Stimulated activated CD4-positive, alpha-beta T cell treated with anti-CD3 and anti-CD28 coated beads, Interleukin-2, amount 100 ng/mL, for 24 hours (primary cell): ENCODE results near the gene PARP14.
"Not testable (repeated sequence)": the region's sequence is repeated elsewhere in the genome, so short reads cannot be mapped to it uniquely, and the experiment has no call there.

Experiments used
- DNase-seq, 2 donors: peaks; one replicate each; pipeline ENCODE4 v3.0.0-alpha.2; 2020

Gene PARP14, protein sequence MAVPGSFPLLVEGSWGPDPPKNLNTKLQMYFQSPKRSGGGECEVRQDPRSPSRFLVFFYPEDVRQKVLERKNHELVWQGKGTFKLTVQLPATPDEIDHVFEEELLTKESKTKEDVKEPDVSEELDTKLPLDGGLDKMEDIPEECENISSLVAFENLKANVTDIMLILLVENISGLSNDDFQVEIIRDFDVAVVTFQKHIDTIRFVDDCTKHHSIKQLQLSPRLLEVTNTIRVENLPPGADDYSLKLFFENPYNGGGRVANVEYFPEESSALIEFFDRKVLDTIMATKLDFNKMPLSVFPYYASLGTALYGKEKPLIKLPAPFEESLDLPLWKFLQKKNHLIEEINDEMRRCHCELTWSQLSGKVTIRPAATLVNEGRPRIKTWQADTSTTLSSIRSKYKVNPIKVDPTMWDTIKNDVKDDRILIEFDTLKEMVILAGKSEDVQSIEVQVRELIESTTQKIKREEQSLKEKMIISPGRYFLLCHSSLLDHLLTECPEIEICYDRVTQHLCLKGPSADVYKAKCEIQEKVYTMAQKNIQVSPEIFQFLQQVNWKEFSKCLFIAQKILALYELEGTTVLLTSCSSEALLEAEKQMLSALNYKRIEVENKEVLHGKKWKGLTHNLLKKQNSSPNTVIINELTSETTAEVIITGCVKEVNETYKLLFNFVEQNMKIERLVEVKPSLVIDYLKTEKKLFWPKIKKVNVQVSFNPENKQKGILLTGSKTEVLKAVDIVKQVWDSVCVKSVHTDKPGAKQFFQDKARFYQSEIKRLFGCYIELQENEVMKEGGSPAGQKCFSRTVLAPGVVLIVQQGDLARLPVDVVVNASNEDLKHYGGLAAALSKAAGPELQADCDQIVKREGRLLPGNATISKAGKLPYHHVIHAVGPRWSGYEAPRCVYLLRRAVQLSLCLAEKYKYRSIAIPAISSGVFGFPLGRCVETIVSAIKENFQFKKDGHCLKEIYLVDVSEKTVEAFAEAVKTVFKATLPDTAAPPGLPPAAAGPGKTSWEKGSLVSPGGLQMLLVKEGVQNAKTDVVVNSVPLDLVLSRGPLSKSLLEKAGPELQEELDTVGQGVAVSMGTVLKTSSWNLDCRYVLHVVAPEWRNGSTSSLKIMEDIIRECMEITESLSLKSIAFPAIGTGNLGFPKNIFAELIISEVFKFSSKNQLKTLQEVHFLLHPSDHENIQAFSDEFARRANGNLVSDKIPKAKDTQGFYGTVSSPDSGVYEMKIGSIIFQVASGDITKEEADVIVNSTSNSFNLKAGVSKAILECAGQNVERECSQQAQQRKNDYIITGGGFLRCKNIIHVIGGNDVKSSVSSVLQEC (N-terminal part only)

DNA sequence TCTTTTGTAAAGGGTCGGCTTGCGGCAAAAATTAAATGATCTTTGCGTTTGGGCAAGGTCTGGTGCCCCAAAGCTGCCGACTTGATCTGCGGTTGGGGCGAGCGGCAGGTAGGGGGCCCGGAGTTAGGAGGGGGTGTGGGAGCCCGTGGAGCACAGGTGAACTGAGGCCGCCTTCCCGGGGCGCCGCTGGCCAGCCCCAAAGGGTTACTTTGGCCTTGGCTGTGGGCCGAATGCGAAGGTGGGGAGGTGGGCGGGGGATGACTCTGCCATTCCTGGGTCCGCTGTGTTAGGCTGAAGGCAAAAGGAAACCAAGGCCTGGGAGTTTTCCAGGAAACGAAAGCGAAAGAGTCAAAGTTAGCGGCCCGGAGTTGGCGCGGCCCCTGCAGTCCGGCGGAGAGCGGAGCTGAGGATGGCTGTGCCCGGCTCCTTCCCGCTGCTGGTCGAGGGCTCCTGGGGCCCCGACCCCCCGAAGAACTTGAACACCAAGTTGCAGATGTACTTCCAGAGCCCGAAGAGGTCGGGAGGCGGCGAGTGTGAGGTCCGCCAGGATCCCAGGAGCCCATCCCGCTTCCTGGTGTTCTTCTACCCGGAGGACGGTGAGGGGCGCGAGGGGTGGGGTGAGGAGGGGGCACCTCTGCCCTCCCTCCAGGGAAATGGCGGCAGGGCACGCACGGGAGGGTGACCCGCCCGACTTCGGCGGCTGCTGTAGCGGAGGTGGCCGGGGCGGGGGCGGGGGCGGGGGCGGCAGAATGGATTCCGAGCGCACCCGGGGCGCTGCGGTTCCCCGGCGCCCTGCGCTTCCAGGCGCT, at the start of gene PARP14:
TSS of gene PARP14 (plus strand) at position 365 of the 809 bp plus-strand sequence. CDS start at position 410, 45 bp downstream.
- DNase-seq, result peak; percentile 65

- DNase-seq, result no peak
Measured at GRCh38 chr3:122635789-122636188, 44.9 kb upstream of the PARP14 start.

GRCh38 chr3:122636697-122637096, 43.9 kb upstream of the PARP14 start:
- DNase-seq, result no peak

DNA sequence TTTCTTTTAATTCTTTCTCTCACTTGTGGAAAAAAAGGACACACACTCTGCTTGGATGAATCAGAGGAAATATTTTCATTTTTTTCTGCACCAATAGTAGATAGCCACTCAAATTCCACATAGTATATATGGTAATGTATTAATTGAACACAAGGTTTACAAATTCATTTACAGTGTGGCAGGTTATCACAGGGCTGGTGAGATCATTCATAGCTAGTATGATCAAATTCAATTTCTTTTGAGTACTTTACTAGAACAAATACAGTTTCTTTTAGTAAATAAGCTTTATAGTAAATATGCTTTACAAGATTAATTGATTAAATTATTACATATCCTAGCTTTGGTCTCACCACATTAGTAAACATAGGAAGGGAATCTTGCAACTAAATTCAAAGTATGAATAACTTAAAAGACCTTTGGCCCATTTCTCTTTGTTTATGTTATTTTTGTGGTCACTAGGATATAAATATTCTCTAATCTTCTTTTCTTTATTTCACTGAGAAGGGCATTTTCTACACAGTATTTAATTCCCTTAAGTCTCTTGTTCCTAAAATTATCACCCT, 40.1 kb upstream of the PARP14 start:
- no peak for DNase-seq

GRCh38 chr3:122642935-122643334, 37.7 kb upstream of the PARP14 start:
- no peak for DNase-seq

DNA sequence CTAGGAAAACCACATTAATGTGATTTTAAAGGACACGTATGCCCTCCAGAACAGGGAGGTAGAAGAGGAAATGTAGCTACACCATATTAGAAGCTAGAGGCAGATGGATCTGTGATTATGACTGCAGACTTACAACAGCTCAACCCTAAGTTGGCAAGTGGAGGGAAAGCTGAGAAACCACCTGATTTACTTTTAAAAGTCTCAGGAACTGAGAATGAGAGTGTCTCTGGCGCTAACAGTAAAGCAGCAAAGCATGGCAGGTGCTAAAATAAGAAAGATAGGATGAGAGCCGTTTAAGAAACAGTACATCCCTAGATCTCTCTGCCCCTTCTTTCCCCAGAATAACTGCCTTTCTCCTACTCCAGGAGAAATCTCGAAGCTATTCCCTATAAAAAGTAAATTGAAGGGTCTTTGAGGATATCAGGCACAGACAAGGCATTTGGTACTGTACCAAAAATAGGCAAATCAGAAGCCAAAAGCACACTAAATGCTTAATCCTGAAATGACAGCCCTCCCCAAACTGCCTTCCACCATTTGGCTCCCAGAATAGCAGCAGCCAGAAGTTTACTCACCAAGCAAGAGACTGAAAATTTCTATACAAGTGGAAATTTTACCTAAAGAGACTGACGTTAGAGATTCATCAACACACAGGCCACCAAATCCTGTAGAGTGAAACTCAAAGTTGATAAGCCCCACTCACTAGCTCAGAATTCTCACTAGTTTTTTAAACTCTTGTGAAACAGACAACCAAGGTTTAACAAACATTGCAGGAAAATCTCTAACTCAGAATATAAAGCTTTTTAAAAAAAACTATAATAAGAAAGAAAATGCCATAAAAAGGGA, 34.3 kb upstream of the PARP14 start:
- DNase-seq, result no peak

DNA sequence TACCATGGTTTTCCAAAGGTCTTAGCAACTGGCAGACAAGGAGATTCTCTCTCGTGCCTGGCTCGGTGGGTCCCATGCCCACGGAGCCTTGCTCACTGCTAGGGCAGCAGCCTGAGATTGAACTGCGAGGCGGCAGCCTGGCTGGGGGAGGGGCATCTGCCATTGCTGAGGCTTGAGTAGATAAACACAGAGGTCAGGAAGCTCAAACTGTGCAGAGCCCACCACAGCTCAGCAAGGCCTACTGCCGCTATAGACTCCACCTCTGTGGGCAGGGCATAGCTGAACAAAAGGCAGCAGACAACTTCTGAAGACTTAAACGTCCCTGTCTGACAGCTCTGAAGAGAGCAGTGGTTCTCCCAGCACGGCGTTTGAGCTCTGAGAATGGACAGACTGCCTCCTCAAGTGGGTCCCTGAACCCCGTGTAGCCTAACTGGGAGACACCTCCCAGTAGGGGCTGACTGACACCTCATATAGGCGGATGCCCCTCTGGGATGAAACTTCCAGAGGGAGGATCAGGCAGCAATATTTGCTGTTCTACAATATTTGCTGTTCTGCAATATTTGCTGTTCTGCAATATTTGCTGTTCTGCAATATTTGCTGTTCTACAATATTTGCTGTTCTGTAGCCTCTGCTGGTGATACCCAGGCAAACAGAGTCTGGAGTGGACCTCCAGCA, 29.3 kb upstream of the PARP14 start:
- not testable (repeated sequence) for DNase-seq

DNA sequence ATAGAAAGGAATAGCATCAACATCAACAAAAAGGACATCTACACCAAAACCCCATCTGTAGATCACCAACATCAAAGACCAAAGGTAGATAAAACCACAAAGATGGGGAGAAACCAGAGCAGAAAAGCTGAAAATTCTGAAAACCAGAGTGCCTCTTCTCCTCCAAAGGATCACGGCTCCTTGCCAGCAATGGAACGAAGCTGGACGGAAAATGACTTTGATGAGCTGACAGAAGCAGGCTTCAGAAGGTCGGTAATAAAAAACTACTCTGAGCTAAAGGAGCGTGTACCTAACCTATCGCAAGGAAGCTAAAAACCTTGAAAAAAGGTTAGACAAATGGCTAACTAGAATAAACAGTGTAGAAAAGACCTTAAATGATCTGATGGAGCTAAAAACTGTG, 28.7 kb upstream of the PARP14 start:
- DNase-seq, result not testable (repeated sequence)

GRCh38 chr3:122658336-122658735, 22.3 kb upstream of the PARP14 start:
- DNase-seq, result not testable (repeated sequence)

GRCh38 chr3:122660297-122660974, 20.2 kb upstream of the PARP14 start:
- DNase-seq, result no peak

DNA sequence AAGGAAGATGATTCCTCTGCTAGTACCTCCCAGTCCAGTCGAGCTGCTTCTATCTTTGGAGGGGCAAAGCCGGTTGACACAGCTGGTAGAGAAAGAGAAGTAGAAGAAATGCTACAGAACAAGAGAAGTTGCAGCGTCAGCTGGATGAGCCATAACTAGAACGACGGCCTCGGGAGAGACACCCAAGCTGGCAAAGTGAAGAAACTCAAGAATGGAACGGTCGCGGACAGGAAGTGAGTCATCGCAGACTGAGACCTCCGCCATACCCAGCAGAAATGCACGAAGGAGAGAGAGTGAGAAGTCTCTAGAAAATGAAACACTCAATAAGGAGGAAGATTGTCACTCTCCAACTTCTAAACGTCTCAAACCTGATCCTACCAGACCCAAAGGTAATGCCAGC, 19.0 kb upstream of the PARP14 start:
- DNase-seq, result peak in 1 of 2 donors; percentile 17

- no peak for DNase-seq
Measured at GRCh38 chr3:122662505-122662904, 18.1 kb upstream of the PARP14 start.

DNA sequence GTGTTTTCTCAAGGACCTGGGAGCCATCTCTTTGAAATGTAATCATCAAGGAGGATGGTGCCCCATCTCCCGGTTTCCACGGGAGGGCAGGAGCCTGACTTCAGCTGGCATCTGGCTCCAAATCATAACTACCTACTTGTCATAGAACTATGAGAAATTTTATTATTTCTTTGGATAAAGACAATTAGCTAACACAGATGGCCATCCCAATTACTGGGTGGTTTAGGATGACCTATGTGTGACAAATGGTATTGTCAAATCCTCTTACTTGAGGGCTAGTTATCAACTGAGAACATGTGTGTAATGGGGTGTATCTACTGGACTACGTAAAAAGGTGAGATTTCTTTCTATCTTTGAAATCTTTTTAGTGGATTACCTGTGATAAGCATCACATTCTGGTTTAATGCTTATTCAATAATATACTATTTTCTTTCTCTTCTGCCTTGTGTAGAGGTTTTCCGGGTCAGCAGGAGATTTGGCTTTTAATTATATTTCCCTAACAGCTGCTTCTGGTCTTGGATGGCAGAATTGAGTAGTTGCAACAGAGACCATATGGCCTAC, 15.3 kb upstream of the PARP14 start:
- no peak for DNase-seq

DNA sequence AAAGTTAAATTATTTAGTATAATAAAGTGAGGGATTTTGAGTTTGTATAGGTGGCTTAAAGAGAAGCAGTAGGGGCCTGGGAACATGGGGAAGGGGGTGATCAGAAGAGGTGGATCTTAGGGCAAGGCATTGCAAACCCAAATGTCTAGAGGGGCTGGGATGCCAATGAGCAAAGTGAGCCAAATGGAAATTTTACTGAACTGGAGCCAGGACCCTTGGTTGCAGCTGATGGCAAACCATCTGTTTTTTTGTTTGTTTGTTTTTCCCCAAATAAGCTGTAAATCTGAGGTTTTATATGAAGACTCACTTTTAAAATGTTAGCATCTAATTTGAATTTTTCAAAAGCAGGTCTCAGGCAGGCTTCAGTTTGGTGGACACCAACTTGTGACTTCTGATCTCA, 14.8 kb upstream of the PARP14 start:
- DNase-seq, result no peak

GRCh38 chr3:122668930-122669730, 11.5 kb upstream of the PARP14 start:
- DNase-seq, result peak; percentile 33 to 52

DNA sequence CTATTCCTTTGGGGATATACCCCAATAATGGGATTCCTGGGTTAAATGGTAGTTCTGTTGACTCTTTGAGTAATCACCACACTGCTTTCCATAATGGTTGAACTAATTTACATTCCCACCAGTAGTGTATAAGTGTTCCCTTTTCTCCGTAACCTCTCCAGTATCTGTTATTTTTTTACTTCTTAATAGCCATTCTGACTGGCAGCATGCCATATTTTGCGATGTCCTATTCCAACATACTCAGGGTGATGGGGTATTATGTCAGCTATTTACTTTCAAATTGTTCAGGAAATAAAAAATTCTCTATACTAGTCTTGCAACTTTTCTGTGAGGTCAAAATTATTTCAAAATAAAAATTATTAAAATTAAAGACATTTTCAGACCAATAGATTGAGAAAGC, 9.1 kb upstream of the PARP14 start:
- no peak for DNase-seq

DNA sequence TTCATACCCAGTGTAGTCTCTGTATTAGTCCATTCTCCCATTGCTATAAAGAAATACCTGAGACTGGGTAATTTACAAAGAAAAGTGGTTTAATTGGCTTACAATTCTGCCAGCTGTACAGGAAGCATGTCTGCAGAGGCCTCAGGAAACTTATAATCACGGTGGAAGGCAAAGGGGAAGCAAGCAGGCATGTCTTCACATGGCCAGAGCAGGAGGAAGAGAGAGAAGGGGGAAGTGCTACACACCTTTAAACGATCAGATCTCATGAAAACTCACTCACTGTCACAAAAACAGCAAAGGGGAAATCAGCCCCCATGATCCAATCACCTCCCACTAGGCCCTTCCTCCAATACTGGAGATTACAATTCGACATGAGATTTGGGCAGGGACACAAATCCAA, 6.3 kb upstream of the PARP14 start:
- no peak for DNase-seq

- no peak for DNase-seq
Measured at GRCh38 chr3:122676759-122677158, 3.9 kb upstream of the PARP14 start.
